ENCODE results near the gene ALDH6A1.

GRCh38 chr14:74083161-74083560, 1.1 kb downstream of the ALDH6A1 start:
- TF ChIP-seq, protein P1, sequence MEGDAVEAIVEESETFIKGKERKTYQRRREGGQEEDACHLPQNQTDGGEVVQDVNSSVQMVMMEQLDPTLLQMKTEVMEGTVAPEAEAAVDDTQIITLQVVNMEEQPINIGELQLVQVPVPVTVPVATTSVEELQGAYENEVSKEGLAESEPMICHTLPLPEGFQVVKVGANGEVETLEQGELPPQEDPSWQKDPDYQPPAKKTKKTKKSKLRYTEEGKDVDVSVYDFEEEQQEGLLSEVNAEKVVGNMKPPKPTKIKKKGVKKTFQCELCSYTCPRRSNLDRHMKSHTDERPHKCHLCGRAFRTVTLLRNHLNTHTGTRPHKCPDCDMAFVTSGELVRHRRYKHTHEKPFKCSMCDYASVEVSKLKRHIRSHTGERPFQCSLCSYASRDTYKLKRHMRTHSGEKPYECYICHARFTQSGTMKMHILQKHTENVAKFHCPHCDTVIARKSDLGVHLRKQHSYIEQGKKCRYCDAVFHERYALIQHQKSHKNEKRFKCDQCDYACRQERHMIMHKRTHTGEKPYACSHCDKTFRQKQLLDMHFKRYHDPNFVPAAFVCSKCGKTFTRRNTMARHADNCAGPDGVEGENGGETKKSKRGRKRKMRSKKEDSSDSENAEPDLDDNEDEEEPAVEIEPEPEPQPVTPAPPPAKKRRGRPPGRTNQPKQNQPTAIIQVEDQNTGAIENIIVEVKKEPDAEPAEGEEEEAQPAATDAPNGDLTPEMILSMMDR (IDR thresholded peaks at IDR 0.05; ENCODE audit: insufficient read depth, low read length, poor library complexity, severe bottlenecking) = no peak
- no peak for TF ChIP-seq EZH2phosphoT487 (conservative IDR thresholded peaks at IDR 0.05; ENCODE audit: low read length)
